IPS-18c (cell line): ENCODE measurements around the gene MVB12B.
"Not testable (repeated sequence)": the region's sequence is repeated elsewhere in the genome, so short reads cannot be mapped to it uniquely, and the experiment has no call there.

Experiments
- H3K4me3 ChIP-seq: 2 replicates; pipeline ENCODE4 v1.7.0; 2013; ENCODE audit warnings: low read depth, mild to moderate bottlenecking, low read length, moderate library complexity; ENCODE audit not compliant: insufficient read depth
- H3K9me3 ChIP-seq: one replicate; pipeline ENCODE4 v1.6.1; 2013; ENCODE audit warnings: mild to moderate bottlenecking, low read length, moderate library complexity; ENCODE audit not compliant: control insufficient read depth, insufficient read depth

MVB12B gene

GRCh38 chr9:126545106-126545505, 218.5 kb downstream of the MVB12B start:
- peaks cover 2% of the 10 kb centered on the region for H3K9me3 ChIP-seq
- H3K4me3 ChIP-seq, result no peak overlapping the region

- Histone ChIP-seq H3K4me3 (no peak overlapping the region), H3K9me3 (peaks cover 2% of the 10 kb centered on the region)
Observed at GRCh38 chr9:126546036-126546435, 219.4 kb downstream of the MVB12B start.

- peaks cover 2% of the 10 kb centered on the region for H3K9me3 ChIP-seq
- H3K4me3 ChIP-seq, result no peak overlapping the region
Observed at GRCh38 chr9:126548312-126548711, 221.7 kb downstream of the MVB12B start.

DNA sequence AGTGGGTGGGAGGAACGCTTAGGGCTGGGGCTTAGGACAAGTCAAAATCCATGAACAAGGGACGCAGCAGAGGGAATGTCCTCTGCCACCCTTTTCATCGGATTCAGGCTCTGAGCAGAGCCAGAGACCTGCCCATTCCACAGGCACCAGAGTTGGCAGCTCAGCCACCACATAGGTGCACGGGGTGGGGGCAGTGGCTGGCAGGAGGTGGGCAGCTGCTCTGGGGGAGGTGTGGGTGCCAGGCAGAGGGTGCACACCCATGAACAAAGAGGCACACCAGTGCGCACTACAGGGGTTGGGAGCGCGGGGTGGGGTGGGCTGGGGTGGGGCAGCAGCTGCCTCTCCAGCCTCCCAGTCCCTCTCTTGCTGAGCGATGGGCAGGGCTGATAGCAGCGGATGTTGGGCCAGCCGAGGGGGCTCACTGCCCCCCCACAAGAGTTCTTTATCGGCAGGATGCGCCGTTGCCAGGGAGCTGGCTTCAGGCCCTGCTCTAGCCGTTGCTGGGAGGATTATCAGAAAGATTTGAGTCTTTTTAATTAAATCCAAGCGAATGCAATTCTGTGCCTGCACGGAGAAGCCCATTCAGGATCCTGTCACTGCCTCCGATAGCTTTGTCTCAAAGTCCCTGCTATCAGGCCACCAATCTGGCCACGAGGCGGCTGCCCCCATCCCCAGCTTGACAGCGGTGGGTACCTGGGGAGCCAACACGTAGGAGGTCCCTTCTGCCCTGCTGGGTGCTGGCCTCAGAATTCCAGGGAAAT, 222.8 kb downstream of the MVB12B start:
- no peak overlapping the region for H3K4me3 ChIP-seq
- peaks cover 2% of the 10 kb centered on the region for H3K9me3 ChIP-seq

GRCh38 chr9:126550891-126551351, 224.3 kb downstream of the MVB12B start:
- Histone ChIP-seq H3K9me3 (no peaks in the 10 kb centered on the region), H3K4me3 (no peak overlapping the region)

- H3K9me3 ChIP-seq, result no peaks in the 10 kb centered on the region
Observed at GRCh38 chr9:126551812-126552211, 225.2 kb downstream of the MVB12B start.

GRCh38 chr9:126554292-126554691, 227.7 kb downstream of the MVB12B start:
- Histone ChIP-seq H3K4me3 (no peak overlapping the region), H3K9me3 (no peaks in the 10 kb centered on the region)

More at GRCh38 chr9:126551812-126552211, 225.2 kb downstream of the MVB12B start:
- H3K4me3 ChIP-seq, result no peak overlapping the region

DNA sequence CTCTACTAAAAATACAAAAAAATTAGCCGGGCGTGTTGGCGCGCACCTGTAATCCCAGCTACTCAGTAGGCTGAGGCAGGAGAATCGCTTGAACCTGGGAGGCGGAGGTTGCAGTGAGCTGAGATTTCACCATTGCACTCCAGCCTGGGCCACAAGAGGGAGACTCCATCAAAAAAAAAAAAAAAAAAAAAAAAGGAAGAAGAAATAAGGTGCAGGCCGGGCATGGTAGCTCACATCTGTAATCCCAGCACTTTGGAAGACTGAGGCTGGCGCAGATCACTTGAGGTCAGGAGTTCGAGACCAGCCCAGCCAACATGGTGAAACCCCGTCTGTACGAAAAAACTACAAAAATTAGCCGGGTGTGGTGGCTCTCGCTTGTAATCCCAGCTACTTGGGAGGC, 228.8 kb downstream of the MVB12B start:
- H3K4me3 ChIP-seq, result not testable (repeated sequence)

More for the DNA sequence above, 228.8 kb downstream of the MVB12B start:
- not testable (repeated sequence) for H3K9me3 ChIP-seq
